Glomerular visceral epithelial cell (primary cell): ENCODE measurements around the gene TRAK2.
"Not testable (repeated sequence)": the region's sequence is repeated elsewhere in the genome, so short reads cannot be mapped to it uniquely, and the experiment has no call there.

ENCODE experiments used
- DNase-seq: peaks from one replicate; pipeline ENCODE4 v3.0.0-alpha.2; 2016; ENCODE audit errors: extremely low spot score

TRAK2 gene

GRCh38 chr2:201414099-201415023 lies 36.9 kb downstream of the TRAK2 start:
- DNase-seq, result no peak

DNA sequence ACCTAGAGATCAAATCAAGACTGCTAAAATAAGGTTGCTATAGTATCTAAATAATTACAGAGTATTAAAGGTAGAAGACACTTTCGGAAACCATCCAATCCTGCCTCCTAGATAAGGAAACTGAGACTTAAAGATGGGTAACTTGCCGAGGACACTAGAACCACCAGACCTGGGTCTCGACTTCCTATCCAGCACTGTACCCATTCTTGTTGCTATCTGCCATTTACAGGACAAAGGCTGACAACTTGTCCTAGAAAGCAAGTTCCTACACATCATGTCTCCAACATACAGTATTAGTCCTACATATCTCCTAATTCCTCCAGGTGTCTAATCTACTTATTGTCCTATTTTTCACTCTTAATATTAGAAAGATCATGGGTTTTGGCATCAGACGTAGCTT lies 37.7 kb downstream of the TRAK2 start:
- DNase-seq, result no peak

DNA sequence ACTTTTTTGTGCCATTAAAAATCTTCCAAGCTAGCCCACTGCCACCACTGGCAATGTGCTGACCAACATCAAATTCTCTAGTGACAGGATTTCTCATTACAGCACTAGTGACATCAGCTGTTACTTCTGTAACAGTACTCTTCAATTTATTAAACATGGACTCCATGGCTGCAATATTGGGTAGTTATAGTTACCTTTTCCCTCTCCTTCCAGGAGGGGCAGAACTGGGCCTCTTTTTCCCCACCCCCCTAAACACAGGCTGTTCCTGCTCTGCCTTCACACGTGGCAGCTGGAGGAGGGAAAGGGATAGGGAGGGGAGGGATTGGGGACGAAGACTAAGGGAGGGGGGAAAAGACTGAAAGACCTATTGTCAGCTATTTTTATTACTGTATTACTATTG lies 38.1 kb downstream of the TRAK2 start:
- no peak for DNase-seq

- no peak for DNase-seq
Observed at GRCh38 chr2:201411421-201411820, 39.8 kb downstream of the TRAK2 start.

- no peak for DNase-seq
Observed at GRCh38 chr2:201408931-201409330, 42.3 kb downstream of the TRAK2 start.

DNA sequence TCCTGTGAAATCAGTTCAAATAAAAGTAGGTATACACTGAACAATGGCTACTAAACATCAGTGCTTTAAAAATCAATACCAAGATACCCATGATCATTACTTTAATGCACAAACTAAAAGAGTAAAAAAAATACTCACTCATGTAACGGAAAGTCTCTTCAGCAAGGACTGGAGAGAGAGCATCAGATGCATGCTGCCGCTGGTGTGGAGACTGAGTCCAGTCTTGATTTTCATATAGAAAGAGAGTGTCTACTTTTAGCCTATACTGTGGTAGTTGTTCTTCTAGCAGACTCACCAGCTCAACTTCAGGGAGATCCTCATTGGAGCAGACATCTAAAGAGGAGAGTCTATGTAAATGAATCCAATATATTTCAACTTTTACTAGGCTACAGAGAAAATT lies 44.0 kb downstream of the TRAK2 start:
- no peak for DNase-seq

- peak; percentile 42 for DNase-seq
Observed at GRCh38 chr2:201406077-201406662, 45.1 kb downstream of the TRAK2 start.

DNA sequence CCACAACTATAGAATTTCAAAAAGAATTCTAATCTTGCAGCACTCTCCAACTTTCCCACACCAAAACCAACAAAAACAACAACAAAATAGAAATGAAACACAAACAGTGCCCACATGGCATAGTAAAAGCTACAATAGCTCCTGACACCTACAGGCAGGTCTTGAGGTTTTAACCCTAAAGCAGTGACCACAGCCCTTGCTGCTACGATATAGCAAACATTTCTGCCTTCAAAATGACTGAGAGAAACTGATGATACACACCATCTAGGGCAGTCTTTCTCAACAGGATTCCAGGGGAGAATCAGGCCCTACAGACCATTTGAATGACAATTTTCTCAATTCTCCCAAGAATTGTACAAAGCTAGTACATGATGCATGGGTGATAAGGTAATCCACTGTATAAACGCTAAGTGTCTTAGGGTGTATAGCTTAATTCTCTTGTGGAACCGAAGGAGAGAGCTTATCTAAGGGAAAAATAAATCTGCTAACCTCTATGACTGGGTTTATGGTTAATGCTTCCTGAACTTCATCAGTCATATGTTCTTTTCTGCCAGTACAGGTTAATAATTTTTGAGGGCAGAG lies 46.5 kb downstream of the TRAK2 start:
- DNase-seq, result peak; percentile 26

DNA sequence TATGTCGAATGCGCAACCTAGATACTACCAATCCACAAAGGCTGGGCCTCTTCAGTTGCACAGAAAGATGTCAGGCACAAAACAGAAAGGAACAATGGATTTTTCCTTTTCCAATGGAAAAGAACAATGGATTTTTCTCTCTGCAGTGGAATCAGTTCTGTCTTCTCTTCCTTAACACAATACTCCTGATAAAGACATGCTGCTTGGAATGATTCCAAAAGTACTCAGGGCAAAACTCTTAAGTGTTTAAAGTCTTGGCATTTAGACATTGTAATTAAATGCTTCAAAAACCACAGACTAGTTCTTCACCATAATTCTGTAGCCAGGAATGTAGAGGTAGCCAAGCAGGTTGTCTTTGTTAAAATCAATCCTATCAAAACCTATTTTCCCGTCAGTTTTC lies 47.4 kb downstream of the TRAK2 start:
- peak; percentile 60 for DNase-seq

DNA sequence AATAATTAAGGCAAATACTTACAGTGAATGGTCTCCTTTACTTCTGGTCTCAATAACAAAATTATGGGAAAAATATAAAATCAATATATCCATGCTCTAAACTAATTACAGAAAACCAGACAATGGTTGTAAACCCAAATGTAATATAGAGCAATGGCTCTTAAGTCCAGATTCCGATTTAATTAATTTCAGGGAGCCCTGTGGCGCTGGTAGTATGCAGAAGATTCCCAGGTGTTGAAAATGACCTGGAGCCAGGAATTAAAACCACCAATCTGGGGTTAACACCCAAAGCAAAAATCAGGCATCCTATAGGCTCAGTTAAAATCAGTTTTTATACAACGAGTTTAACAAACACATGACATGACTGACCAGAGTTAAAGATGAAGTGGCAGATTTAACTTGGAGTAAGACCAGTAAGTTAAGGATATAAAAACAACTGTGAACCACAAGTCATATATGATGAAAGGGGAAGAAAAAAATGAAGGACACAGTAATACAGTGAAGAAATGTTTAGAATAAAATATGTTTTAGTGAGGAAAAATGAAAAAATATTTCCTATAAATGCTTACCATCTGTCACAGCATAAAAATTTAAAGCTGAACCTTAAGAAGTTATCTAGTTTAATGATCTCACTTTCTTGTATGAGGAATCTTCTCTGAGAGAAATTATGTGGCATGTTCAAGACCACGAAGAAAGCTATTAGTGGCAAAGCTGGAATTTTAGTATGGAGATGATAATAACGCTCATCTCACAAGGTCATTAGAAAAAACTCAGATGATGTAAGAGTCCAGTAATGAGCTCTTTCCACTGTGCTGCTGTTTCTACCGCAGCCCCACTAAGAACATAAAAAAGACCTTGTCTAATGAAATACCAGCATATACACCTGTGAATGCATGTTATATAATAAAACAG lies 48.4 kb downstream of the TRAK2 start:
- DNase-seq, result peak; percentile 63

- DNase-seq, result no peak
Observed at GRCh38 chr2:201401815-201402214, 49.4 kb downstream of the TRAK2 start.

- no peak for DNase-seq
Observed at GRCh38 chr2:201396595-201396994, 54.7 kb downstream of the TRAK2 start.

GRCh38 chr2:201383136-201383535 lies 68.1 kb downstream of the TRAK2 start:
- DNase-seq, result no peak

- DNase-seq, result no peak
Observed at GRCh38 chr2:201378496-201379397, 72.5 kb downstream of the TRAK2 start.

- no peak for DNase-seq
Observed at GRCh38 chr2:201377218-201377617, 74.0 kb downstream of the TRAK2 start.

- DNase-seq, result no peak
Observed at GRCh38 chr2:201369775-201370174, 81.5 kb downstream of the TRAK2 start.

DNA sequence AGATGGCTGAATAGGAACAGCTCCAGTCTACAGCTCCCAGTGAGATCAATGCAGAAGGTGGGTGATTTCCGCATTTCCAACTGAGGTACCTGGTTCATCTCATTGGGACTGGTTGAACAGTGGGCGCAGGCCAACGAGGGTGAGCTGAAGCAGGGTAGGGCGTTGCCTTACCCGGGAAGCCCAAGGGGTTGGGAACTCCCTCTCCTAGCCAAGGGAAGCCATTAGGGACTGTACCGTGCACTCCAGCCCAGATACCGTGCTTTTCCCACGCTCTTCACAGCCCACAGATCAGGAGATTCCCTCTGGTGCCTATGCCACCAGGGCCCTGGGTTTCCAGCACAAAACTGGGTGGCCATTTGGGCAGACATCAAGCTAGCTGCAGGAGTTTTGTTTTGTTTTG lies 81.9 kb downstream of the TRAK2 start:
- not testable (repeated sequence) for DNase-seq

DNA sequence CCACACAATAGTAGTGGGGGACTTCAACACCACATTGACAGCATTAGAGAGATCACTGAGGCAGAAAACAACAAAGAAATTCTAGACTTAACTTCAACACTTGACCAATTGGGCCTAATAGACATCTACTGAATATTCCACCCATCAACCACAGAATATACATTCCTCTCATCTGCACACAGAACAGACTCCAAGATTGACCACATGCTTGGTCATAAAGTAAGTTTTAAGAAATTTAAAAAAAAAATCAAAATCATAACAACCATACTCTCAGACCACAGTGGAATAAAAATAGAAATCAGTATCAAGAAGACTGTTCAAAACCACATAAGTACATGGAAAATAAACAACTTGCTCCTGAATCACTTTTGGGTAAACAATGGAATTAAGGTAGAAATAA lies 85.1 kb downstream of the TRAK2 start:
- no peak for DNase-seq

DNA sequence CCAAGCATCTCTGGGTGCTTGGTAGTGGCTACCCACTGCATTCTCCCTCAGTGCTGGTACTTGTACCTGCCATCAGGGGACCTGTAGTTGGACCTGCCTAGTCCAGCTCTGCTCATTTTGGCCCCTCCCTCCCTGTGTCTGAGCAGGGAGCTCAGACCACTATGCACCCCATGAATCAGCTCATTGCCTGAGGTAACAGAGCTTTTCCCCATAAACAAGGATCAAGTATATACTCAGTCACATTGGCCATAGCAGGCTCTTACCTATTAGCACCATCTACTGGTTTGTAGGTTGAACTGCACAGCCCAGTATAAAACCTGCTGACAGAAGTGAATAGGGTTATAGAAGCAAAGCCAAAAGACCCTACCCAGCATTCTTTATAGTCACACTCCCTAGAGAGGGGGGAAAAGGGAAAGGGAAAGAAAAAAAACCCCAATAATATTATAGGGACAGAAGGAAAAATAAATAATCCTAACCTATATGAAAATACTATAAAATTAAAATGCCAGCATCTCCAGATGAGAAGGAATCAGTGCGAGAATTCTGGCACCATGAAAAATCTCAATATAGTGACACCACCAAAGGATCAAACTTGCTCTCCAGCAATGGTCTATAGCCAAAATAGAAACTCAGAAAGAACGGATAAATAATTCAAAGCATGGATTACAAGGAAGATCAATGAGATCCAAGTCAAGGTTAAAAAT lies 87.2 kb downstream of the TRAK2 start:
- peak; percentile 53 for DNase-seq

DNA sequence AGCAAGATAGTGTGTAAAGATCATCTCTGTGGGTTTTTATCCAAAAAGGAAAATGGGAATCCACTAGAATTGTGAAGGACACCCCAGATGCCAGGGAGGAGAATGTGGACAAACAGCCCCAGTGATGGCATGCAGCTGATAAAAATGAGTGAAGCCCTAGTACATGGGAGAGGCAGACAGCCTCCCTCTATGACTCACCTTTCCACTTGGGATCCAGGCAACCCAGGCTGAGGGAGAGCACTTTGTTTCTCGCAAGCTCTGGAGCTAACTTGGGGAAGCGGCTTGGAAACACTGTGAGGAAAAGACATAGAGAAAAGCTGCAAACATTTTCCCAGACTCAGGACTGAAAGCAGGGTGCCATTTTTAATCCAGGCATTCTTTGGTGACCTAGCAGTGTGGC lies 88.9 kb downstream of the TRAK2 start:
- DNase-seq, result no peak
